GM12878 (cell line): Measurements from ENCODE around the gene ZBED1. TPM values are rescaled to one million over a fixed set of nuclear protein-coding genes. Genes with fewer than 3 reads are reported as not detected.

ENCODE experiments used
- ATAC-seq: fragments of 200-7000 bp; cut with Tn5 transposase; 3 replicates; pipeline ENCODE4 v1.9.1; 2020; ENCODE audit warnings: mild to moderate bottlenecking, moderate library complexity
- BruUV-seq: library from RNA; stranded (reverse); fragments of 400-500 nt; replicated peaks from 2 replicates; lab custom pipeline; 2021; lab: Mats Ljungman, UMichigan
- CTCF ChIA-PET: fragments of 300-600 bp; sonication (Branson Sonifier 250); formaldehyde crosslinking; extraction: SDS; loops from one replicate; lab custom pipeline; 2021; ENCODE audit warnings: inconsistent platforms; lab: Yijun Ruan, JAX
- POLR2A ChIA-PET: fragments of 350-600 bp; formaldehyde crosslinking; extraction: SDS; loops from one replicate; lab custom pipeline; 2021; ENCODE audit warnings: inconsistent platforms; lab: Charles Lee
- RAD21 ChIA-PET: fragments of 300-600 bp; sonication (Branson Sonifier 250); formaldehyde crosslinking; loops from one replicate; lab custom pipeline; 2023; ENCODE audit warnings: antibody characterized with exemption; ENCODE audit not compliant: unreplicated experiment; lab: Charles Lee
- SMC1A ChIA-PET: fragments of 300-600 bp; sonication (Branson Sonifier 250); formaldehyde crosslinking; loops from one replicate; lab custom pipeline; 2023; ENCODE audit not compliant: unreplicated experiment, uncharacterized antibody; lab: Charles Lee
- DNase-seq: peaks from one replicate; pipeline ENCODE4 v3.0.0-alpha.2; 2011; ENCODE audit warnings: low read depth, low spot score
- FAIRE-seq: peaks from 3 replicates; lab custom pipeline; 2011; peaks lifted over from hg19 to GRCh38; lab: Jason Lieb, UNC
- H2AFZ ChIP-seq: 2 replicates; pipeline ENCODE4 v1.6.0; 2011; ENCODE audit warnings: low read depth, low read length, control low read depth; ENCODE audit not compliant: control insufficient read depth
- H3K27ac ChIP-seq: 2 replicates; pipeline ENCODE4 v1.5.1; 2011; ENCODE audit warnings: control low read depth; ENCODE audit not compliant: control insufficient read depth, insufficient read depth
- H3K27me3 ChIP-seq, 2 experiments: replicated peaks in 1 of 2; 2 replicates each; pipeline versions ENCODE4 v1.6.0 to v1.6.1; 2011; ENCODE audit warnings: low read length in 1 of 2; ENCODE audit not compliant: control insufficient read depth in 2 of 2, insufficient read depth in 2 of 2
- H3K36me3 ChIP-seq, 2 experiments: 2 replicates each; pipeline ENCODE4 v1.5.1; 2011; ENCODE audit warnings: low read length in 1 of 2; ENCODE audit not compliant: control insufficient read depth in 2 of 2, insufficient read depth in 2 of 2
- H3K4me1 ChIP-seq: 2 replicates; pipeline ENCODE4 v1.6.1; 2011; ENCODE audit warnings: mild to moderate bottlenecking, low read length, moderate library complexity, mixed read lengths; ENCODE audit not compliant: control insufficient read depth, insufficient read depth
- H3K4me2 ChIP-seq: 2 replicates; pipeline ENCODE4 v1.6.0; 2011; ENCODE audit warnings: control low read depth; ENCODE audit not compliant: control insufficient read depth, insufficient read depth
- H3K4me3 ChIP-seq: fragments of 200-600 bp; sonication (generic); 2 replicates; pipeline ENCODE4 v1.5.1; 2016
- H3K79me2 ChIP-seq: 2 replicates; pipeline ENCODE4 v1.6.0; 2011; ENCODE audit warnings: low read length; ENCODE audit not compliant: control insufficient read depth, insufficient read depth
- H3K9ac ChIP-seq: 2 replicates; pipeline ENCODE4 v1.8.0; 2011; ENCODE audit warnings: low read length, control low read depth, mixed read lengths; ENCODE audit not compliant: control insufficient read depth, insufficient read depth
- H3K9me3 ChIP-seq: replicated peaks from 3 replicates; pipeline ENCODE4 v1.5.1; 2011; ENCODE audit warnings: mild to moderate bottlenecking, low read length; ENCODE audit not compliant: control insufficient read depth, insufficient read depth
- H4K20me1 ChIP-seq: 2 replicates; pipeline ENCODE4 v1.6.0; 2011; ENCODE audit not compliant: control insufficient read depth, insufficient read depth
- ATF2 ChIP-seq: IDR thresholded peaks from 2 replicates; pipeline ENCODE4 v1.6.1; 2012; ENCODE audit warnings: low read length, inconsistent platforms
- ATF3 ChIP-seq: IDR thresholded peaks from 2 replicates; pipeline ENCODE4 v1.6.1; 2011; ENCODE audit warnings: low read depth, mild to moderate bottlenecking, low read length, moderate library complexity, borderline replicate concordance; ENCODE audit errors: extremely low read depth
- ATF7 ChIP-seq: fragments of 450-650 bp; IDR thresholded peaks from 2 replicates; pipeline ENCODE4 v1.6.1; 2016; ENCODE audit warnings: low read depth, mild to moderate bottlenecking
- BHLHE40 ChIP-seq, 2 experiments: fragments of 450-650 bp in 1 of 2; IDR thresholded peaks; 2 replicates each; pipeline ENCODE4 v1.6.1; 2011 to 2017; ENCODE audit warnings: low read depth in 2 of 2, borderline replicate concordance in 1 of 2, improper control_type of control experiment in 1 of 2, low read length in 1 of 2, mild to moderate bottlenecking in 1 of 2
- BRCA1 ChIP-seq: IDR thresholded peaks from 2 replicates; pipeline ENCODE4 v1.6.1; 2011; ENCODE audit warnings: low read depth, low read length, improper control_type of control experiment
- DPF2 ChIP-seq: fragments of 450-650 bp; IDR thresholded peaks from 2 replicates; pipeline ENCODE4 v1.6.1; 2017; ENCODE audit warnings: mild to moderate bottlenecking
- HSF1 ChIP-seq: fragments of 150-350 bp; IDR thresholded peaks from 2 replicates; pipeline ENCODE4 v1.6.1; 2014; ENCODE audit warnings: mild to moderate bottlenecking, low read depth, low read length
- KLF5 ChIP-seq: fragments of 450-650 bp; IDR thresholded peaks from 2 replicates; pipeline ENCODE4 v1.6.1; 2014; ENCODE audit warnings: mild to moderate bottlenecking; ENCODE audit not compliant: partially characterized antibody
- MLLT1 ChIP-seq: fragments of 450-650 bp; IDR thresholded peaks from 2 replicates; pipeline ENCODE4 v1.6.1; 2016; ENCODE audit warnings: mild to moderate bottlenecking
- MTA3 ChIP-seq: IDR thresholded peaks from 2 replicates; pipeline ENCODE4 v1.6.1; 2012; ENCODE audit warnings: low read length, inconsistent platforms, borderline replicate concordance
- NBN ChIP-seq: fragments of 450-650 bp; IDR thresholded peaks from 2 replicates; pipeline ENCODE4 v1.6.1; 2016
- NFYB ChIP-seq: IDR thresholded peaks from 2 replicates; pipeline ENCODE4 v1.6.1; 2011; ENCODE audit warnings: low read depth, mild to moderate bottlenecking, low read length, improper control_type of control experiment, moderate library complexity; ENCODE audit not compliant: insufficient read depth
- NR2F1 ChIP-seq: fragments of 450-650 bp; conservative IDR thresholded peaks from 2 replicates; pipeline ENCODE4 v1.6.1; 2017; ENCODE audit warnings: mild to moderate bottlenecking
- NRF1 ChIP-seq: conservative IDR thresholded peaks from 2 replicates; pipeline ENCODE4 v1.6.1; 2011; ENCODE audit warnings: mild to moderate bottlenecking, low read depth, low read length, improper control_type of control experiment
- STAT3 ChIP-seq: IDR thresholded peaks from 2 replicates; pipeline ENCODE4 v1.6.1; 2011; ENCODE audit warnings: low read depth, low read length, improper control_type of control experiment
- TAF1 ChIP-seq: IDR thresholded peaks from 2 replicates; pipeline ENCODE4 v1.6.1; 2011; ENCODE audit warnings: mild to moderate bottlenecking, low read depth, low read length, borderline replicate concordance
- TCF12 ChIP-seq: IDR thresholded peaks from 2 replicates; pipeline ENCODE4 v1.6.1; 2011; ENCODE audit warnings: low read depth, mild to moderate bottlenecking, low read length
- ZNF207 ChIP-seq: fragments of 450-650 bp; IDR thresholded peaks from 2 replicates; pipeline ENCODE4 v1.6.1; 2014; ENCODE audit warnings: antibody characterized with exemption, mild to moderate bottlenecking, borderline replicate concordance
- whole genome bisulfite sequencing: methylation state at CpG from one replicate; pipeline ENCODE4 v1.1.6; 2016; ENCODE audit warnings: low lambda C conversion rate; ENCODE audit not compliant: insufficient replicate concordance, insufficient coverage; ENCODE audit errors: missing lambda C conversion rate; 5-methylcytosine and 5-hydroxymethylcytosine counted together
- in situ Hi-C: fragments of 300-500 bp; cut with MboI; formaldehyde crosslinking; loops from 9 replicates; pipeline ENCODE4 v1.14.3; 2018; ENCODE audit warnings: mixed read lengths
- intact Hi-C: fragments of 100-400 bp; cut with micrococcal nuclease; formaldehyde crosslinking; loops from one replicate; pipeline ENCODE4 v1.14.2; 2022; ENCODE audit not compliant: unreplicated experiment
- polyA plus RNA-seq, 11 experiments: library from polyadenylated mRNA; depleted of rRNA in 4 of 11; unstranded in 6 of 11; stranded (reverse) in 5 of 11; fragments of >200 nt; fragmentation: Nextera tagmentation in 4 of 11; fragmentation: Illumina TruSeq in 1 of 11; extraction: Ambion mirVana in 4 of 11; extraction: Trizol in 1 of 11; gene quantifications; 1 replicate in 1 of 11; 2 replicates in 10 of 11; pipeline versions ENCODE4 v1.2.1 to v1.2.3, GENCODE V29; 2011 to 2016; ENCODE audit warnings: inconsistent platforms in 2 of 11, missing spikeins in 2 of 11, low read depth in 1 of 11
- total RNA-seq, 4 experiments: library from RNA; depleted of rRNA in 3 of 4; stranded (reverse); fragments of >200 nt in 3 of 4; fragmentation: Illumina TruSeq in 1 of 4; extraction: Trizol in 1 of 4; gene quantifications; 2 replicates each; pipeline versions ENCODE4 v1.2.1 to v1.2.3, GENCODE V29; 2013 to 2021

The ZBED1 gene
- total and polyA plus RNA-seq, 10 of the 15 experiments (the other 5 are each of a cell fraction or from before 2014, with no cell fraction given), result 1.9 to 75.5 (median 40.5) TPM

GRCh38 chrX:2526390-2526789, 25.6 kb upstream of the ZBED1 start (continued):
- 0 out of 2 replicates have a peak, but pooled peaks have one; percentile 25 for TF ChIP-seq MLLT1
- TF ChIP-seq KLF5, result peak; percentile 51
- TF ChIP-seq TCF12, result 0 out of 2 replicates have a peak, but pooled peaks have one; percentile 61

GRCh38 chrX:2523911-2524310, 23.1 kb upstream of the ZBED1 start:
- FAIRE-seq, result no peak
- Histone ChIP-seq H2AFZ (no peak overlapping the region), H3K4me2 (no peak overlapping the region), H3K9me3 (peaks cover 21% of the 10 kb centered on the region), H4K20me1 (no peaks in the 10 kb centered on the region), H3K36me3 (no peaks in the 10 kb centered on the region), H3K4me1 (peaks cover 21% of the 10 kb centered on the region), H3K4me3 (no peak overlapping the region), H3K27me3 (no peaks in the 10 kb centered on the region), H3K9ac (no peak overlapping the region), H3K27ac (no peak overlapping the region), H3K79me2 (no peaks in the 10 kb centered on the region)
- ChIA-PET SMC1A (no interaction called here), CTCF (no interaction called here), POLR2A (no interaction called here), RAD21 (no interaction called here)
- no peak for DNase-seq
- no peak for ATAC-seq
- 79% methylated on average over 6 of the region's 6 CpGs for WGBS
- no TSS peak for BruUV-seq
- intact Hi-C loops, result loop anchor here (10.0 kb wide), 1 partner anchor 171 kb away; the partner anchor contains the start of gene CD99
- in situ Hi-C loops, result loop anchor here (25.0 kb wide), 1 partner anchor 1062 kb away; the partner anchor contains the start of gene ASMTL
- no peak for TF ChIP-seq DPF2
- no peak for TF ChIP-seq ATF2
- no peak for TF ChIP-seq NR2F1
- no peak for TF ChIP-seq BHLHE40 (IDR thresholded peaks at IDR 0.05; ENCODE audit: borderline replicate concordance in 1 of 2, low read depth in 2 of 2, low read length in 1 of 2)
- no peak for TF ChIP-seq NFYB
- no peak for TF ChIP-seq ATF3
- TF ChIP-seq TCF12, result no peak
- no peak for TF ChIP-seq NBN
- TF ChIP-seq ATF7, result no peak
- TF ChIP-seq HSF1, result no peak
- TF ChIP-seq MTA3, result no peak
- no peak for TF ChIP-seq NRF1
- TF ChIP-seq TAF1, result no peak
- TF ChIP-seq ZNF207, result no peak
- no peak for TF ChIP-seq BRCA1
- no peak for TF ChIP-seq STAT3
